Measurements from ENCODE around the gene R3HDM2. TPM values are rescaled to one million over a fixed set of nuclear protein-coding genes. Genes with fewer than 3 reads are reported as not detected.

Gene R3HDM2
- total and polyA plus RNA-seq, 2 donors (not counting 1 experiment from before 2014, with no cell fraction given) = 104 to 129 TPM

DNA sequence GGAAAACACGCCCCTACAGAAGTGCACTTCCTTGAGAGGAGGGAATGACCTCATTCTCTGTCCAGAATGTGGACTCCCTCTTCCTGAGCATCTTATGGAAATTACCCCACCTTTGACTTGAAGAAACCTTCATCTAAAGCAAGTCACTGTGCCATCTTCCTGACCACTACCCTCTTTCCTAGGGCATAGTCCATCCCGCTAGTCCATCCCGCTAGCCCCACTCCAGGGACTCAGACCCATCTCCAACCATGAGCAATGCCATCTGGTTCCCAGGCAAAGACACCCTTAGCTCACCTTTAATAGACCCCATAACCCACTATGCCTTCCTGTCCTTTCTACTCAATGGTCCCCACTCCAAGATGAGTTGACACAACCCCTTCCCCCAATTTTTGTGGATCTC lies 19.2 kb upstream of the R3HDM2 start:
- Histone ChIP-seq H4K20me1 (ENCODE audit: control insufficient read depth, insufficient read depth, low read length, poor library complexity, severe bottlenecking) (no peaks in the 10 kb centered on the region), H3K9me3 (ENCODE audit: control extremely low read depth in 1 of 3, control insufficient read depth in 2 of 3, insufficient read depth in 1 of 3, low read length in 2 of 3) (no peaks in the 10 kb centered on the region), H2AFZ (ENCODE audit: insufficient read depth, low read depth, low read length, poor library complexity, severe bottlenecking) (no peak overlapping the region), H3K36me3 (replicated peaks in 1 of 2; ENCODE audit: control extremely low read depth in 1 of 2, control insufficient read depth in 1 of 2, extremely low read depth in 1 of 2, insufficient read depth in 2 of 2, low read length in 1 of 2) (no peaks in the 10 kb centered on the region), H3K27ac (ENCODE audit: low read length in 2 of 2) (no peak overlapping the region), H3K9ac (ENCODE audit: low read length) (no peak overlapping the region), H3K27me3 (replicated peaks in 1 of 4; ENCODE audit: control extremely low read depth in 1 of 4, control insufficient read depth in 3 of 4, insufficient read depth in 4 of 4, low read length in 3 of 4) (no peaks in the 10 kb centered on the region), H3K4me2 (replicated peaks; ENCODE audit: low read depth, low read length, poor library complexity, severe bottlenecking) (no peak overlapping the region), H3K4me3 (ENCODE audit: control extremely low read depth in 1 of 5, extremely low read depth in 1 of 5, insufficient read depth in 1 of 5, low read depth in 2 of 5, low read length in 4 of 5) (no peak overlapping the region), H3K4me1 (ENCODE audit: control insufficient read depth in 2 of 2, insufficient read depth in 2 of 2, low read length in 2 of 2) (no peaks in the 10 kb centered on the region), H3K79me2 (ENCODE audit: control insufficient read depth, insufficient read depth, low read length) (no peaks in the 10 kb centered on the region)
- Mint-ChIP-seq H3K27ac (no peak overlapping the region), H3K4me3 (no peak overlapping the region), H3K27me3 (peaks cover 4% of the 10 kb centered on the region), H3K4me1 (peaks cover 2% of the 10 kb centered on the region), H3K9me3 (ENCODE audit: insufficient read depth) (no peaks in the 10 kb centered on the region)
- no peak for DNase-seq
- intact Hi-C loops (cut with micrococcal nuclease) = loop anchor here (10.0 kb wide), 1 partner anchor 305 kb away; the partner anchor contains the start of genes CDK4 and MARCHF9
- POLR2A ChIA-PET = no interaction called here
- TF ChIP-seq, protein P1, sequence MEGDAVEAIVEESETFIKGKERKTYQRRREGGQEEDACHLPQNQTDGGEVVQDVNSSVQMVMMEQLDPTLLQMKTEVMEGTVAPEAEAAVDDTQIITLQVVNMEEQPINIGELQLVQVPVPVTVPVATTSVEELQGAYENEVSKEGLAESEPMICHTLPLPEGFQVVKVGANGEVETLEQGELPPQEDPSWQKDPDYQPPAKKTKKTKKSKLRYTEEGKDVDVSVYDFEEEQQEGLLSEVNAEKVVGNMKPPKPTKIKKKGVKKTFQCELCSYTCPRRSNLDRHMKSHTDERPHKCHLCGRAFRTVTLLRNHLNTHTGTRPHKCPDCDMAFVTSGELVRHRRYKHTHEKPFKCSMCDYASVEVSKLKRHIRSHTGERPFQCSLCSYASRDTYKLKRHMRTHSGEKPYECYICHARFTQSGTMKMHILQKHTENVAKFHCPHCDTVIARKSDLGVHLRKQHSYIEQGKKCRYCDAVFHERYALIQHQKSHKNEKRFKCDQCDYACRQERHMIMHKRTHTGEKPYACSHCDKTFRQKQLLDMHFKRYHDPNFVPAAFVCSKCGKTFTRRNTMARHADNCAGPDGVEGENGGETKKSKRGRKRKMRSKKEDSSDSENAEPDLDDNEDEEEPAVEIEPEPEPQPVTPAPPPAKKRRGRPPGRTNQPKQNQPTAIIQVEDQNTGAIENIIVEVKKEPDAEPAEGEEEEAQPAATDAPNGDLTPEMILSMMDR (IDR thresholded peaks at IDR 0.05) = no peak
- TF ChIP-seq EZH2 (IDR thresholded peaks at IDR 0.05; ENCODE audit: borderline replicate concordance, insufficient read depth, low read depth, low read length, poor library complexity, severe bottlenecking) = no peak
- 92% methylated on average over 3 of the region's 3 CpGs for WGBS (ENCODE audit: insufficient coverage)
- ATAC-seq (ENCODE audit: low read depth) = no peak
- CTCF ChIA-PET = interaction anchor here (0.7 to 6.9 kb wide), 3 partner anchors 9 to 186 kb away, joined by 3 to 126 read pairs (median 10); partner anchors contain the start of gene GLI1

GRCh38 chr12:57449375-57449774 lies 18.5 kb upstream of the R3HDM2 start:
- POLR2A ChIA-PET = no interaction called here
- intact Hi-C loops (cut with micrococcal nuclease) = no loop called here

More at GRCh38 chr12:57449375-57449774, 18.5 kb upstream of the R3HDM2 start:
- H3K4me2 ChIP-seq (replicated peaks; ENCODE audit: low read depth, low read length, poor library complexity, severe bottlenecking) = no peak overlapping the region
- no peaks in the 10 kb centered on the region for H4K20me1 ChIP-seq (ENCODE audit: control insufficient read depth, insufficient read depth, low read length, poor library complexity, severe bottlenecking)
- 98% methylated on average over 7 of the region's 7 CpGs for WGBS (ENCODE audit: insufficient coverage)
- H3K9me3 ChIP-seq (ENCODE audit: control extremely low read depth in 1 of 3, control insufficient read depth in 2 of 3, insufficient read depth in 1 of 3, low read length in 2 of 3) = no peaks in the 10 kb centered on the region
- peaks cover 4% of the 10 kb centered on the region for H3K27me3 Mint-ChIP-seq
- no peaks in the 10 kb centered on the region for H3K79me2 ChIP-seq (ENCODE audit: control insufficient read depth, insufficient read depth, low read length)
- no peaks in the 10 kb centered on the region for H3K36me3 ChIP-seq (replicated peaks in 1 of 2; ENCODE audit: control extremely low read depth in 1 of 2, control insufficient read depth in 1 of 2, extremely low read depth in 1 of 2, insufficient read depth in 2 of 2, low read length in 1 of 2)
- DNase-seq = no peak
- H3K4me1 Mint-ChIP-seq = peaks cover 2% of the 10 kb centered on the region
- H3K27me3 ChIP-seq (replicated peaks in 1 of 4; ENCODE audit: control extremely low read depth in 1 of 4, control insufficient read depth in 3 of 4, insufficient read depth in 4 of 4, low read length in 3 of 4) = no peaks in the 10 kb centered on the region
- ATAC-seq (ENCODE audit: low read depth) = no peak
- CTCF ChIA-PET = interaction anchor here (0.7 kb wide), 2 partner anchors 9 to 14 kb away, joined by 3 to 4 read pairs; no protein-coding TSS in a partner anchor
- H3K4me3 Mint-ChIP-seq = no peak overlapping the region
- no peak overlapping the region for H3K27ac ChIP-seq (ENCODE audit: low read length in 2 of 2)
- no peaks in the 10 kb centered on the region for H3K4me1 ChIP-seq (ENCODE audit: control insufficient read depth in 2 of 2, insufficient read depth in 2 of 2, low read length in 2 of 2)
- no peak for TF ChIP-seq EZH2 (IDR thresholded peaks at IDR 0.05; ENCODE audit: borderline replicate concordance, insufficient read depth, low read depth, low read length, poor library complexity, severe bottlenecking)
- TF ChIP-seq, protein P1 (IDR thresholded peaks at IDR 0.05) = no peak
- H3K9ac ChIP-seq (ENCODE audit: low read length) = no peak overlapping the region
- H3K27ac Mint-ChIP-seq = no peak overlapping the region
- no peak overlapping the region for H2AFZ ChIP-seq (ENCODE audit: insufficient read depth, low read depth, low read length, poor library complexity, severe bottlenecking)
- H3K9me3 Mint-ChIP-seq (ENCODE audit: insufficient read depth) = no peaks in the 10 kb centered on the region
- no peak overlapping the region for H3K4me3 ChIP-seq (ENCODE audit: control extremely low read depth in 1 of 5, extremely low read depth in 1 of 5, insufficient read depth in 1 of 5, low read depth in 2 of 5, low read length in 4 of 5)

Measured in B cell (primary cell).